ENCODE measurements around the gene MAGOH. TPM values are rescaled to one million over a fixed set of nuclear protein-coding genes. Genes with fewer than 3 reads are reported as not detected.
A peak's percentile ranks its signal among the peaks of the same experiment; 100 is the strongest.

MAGOH gene
- total and polyA plus RNA-seq, 2 donors (not counting 1 experiment from before 2014, with no cell fraction given), result 10.8 to 45.6 TPM

GRCh38 chr1:53196485-53197290 is 41.6 kb downstream of the MAGOH start, which contains the start of gene CPT2:
Gene CPT2 (plus strand): TSS chr1:53196824. CDS start chr1:53196944, 120 bp downstream.
- H3K36me3 ChIP-seq (replicated peaks in 1 of 2; ENCODE audit: control extremely low read depth in 1 of 2, control insufficient read depth in 1 of 2, extremely low read depth in 1 of 2, insufficient read depth in 2 of 2, low read length in 1 of 2), result peaks cover 0 to 15% of the 10 kb centered on the region in 2 experiments
- Mint-ChIP-seq H3K9me3 (ENCODE audit: insufficient read depth) (no peaks in the 10 kb centered on the region), H3K4me3 (peak within 1 kb of the TSS; percentile 97), H3K27ac (peak within 1 kb of the TSS; percentile 95), H3K27me3 (no peaks in the 10 kb centered on the region), H3K4me1 (peaks cover 28% of the 10 kb centered on the region)
- intact Hi-C loops (cut with micrococcal nuclease), result loop anchor here (1.0 to 2.0 kb wide), 5 partner anchors 24 to 1142 kb away; partner anchors contain the start of genes CC2D1B, CZIB, MAGOH and TXNDC12
- ATAC-seq (ENCODE audit: low read depth) (peak; percentile 99), DNase-seq (peak; percentile 88)
- H2AFZ ChIP-seq (ENCODE audit: insufficient read depth, low read depth, low read length, poor library complexity, severe bottlenecking), result peak within 1 kb of the TSS; percentile 89
- CTCF ChIA-PET, result interaction anchor here (2.3 to 3.1 kb wide), 2 partner anchors 10 to 13 kb away, joined by 10 to 27 read pairs; no protein-coding TSS in a partner anchor
- H3K4me2 ChIP-seq (replicated peaks; ENCODE audit: low read depth, low read length, poor library complexity, severe bottlenecking), result peak within 1 kb of the TSS; percentile 96
- H3K9me3 ChIP-seq (ENCODE audit: control extremely low read depth in 1 of 3, control insufficient read depth in 2 of 3, insufficient read depth in 1 of 3, low read length in 2 of 3), result no peaks in the 10 kb centered on the region
- TF ChIP-seq CTCF (IDR thresholded peaks at IDR 0.05), result no peak
- no peak for TF ChIP-seq EZH2 (IDR thresholded peaks at IDR 0.05; ENCODE audit: borderline replicate concordance, insufficient read depth, low read depth, low read length, poor library complexity, severe bottlenecking)
- no peaks in the 10 kb centered on the region for H4K20me1 ChIP-seq (ENCODE audit: control insufficient read depth, insufficient read depth, low read length, poor library complexity, severe bottlenecking)
- H3K4me1 ChIP-seq (ENCODE audit: control insufficient read depth in 2 of 2, insufficient read depth in 2 of 2, low read length in 2 of 2), result peaks cover 16 to 20% of the 10 kb centered on the region in 2 donors
- POLR2A ChIA-PET, result interaction anchor here (0.9 kb wide), 1 partner anchor 23 kb away, joined by 5 read pairs; no protein-coding TSS in a partner anchor
- WGBS (ENCODE audit: insufficient coverage), result under 1% methylated on average over 56 of the region's 57 CpGs
- H3K79me2 ChIP-seq (ENCODE audit: control insufficient read depth, insufficient read depth, low read length), result peaks cover 27% of the 10 kb centered on the region
- H3K27me3 ChIP-seq (replicated peaks in 1 of 4; ENCODE audit: control extremely low read depth in 1 of 4, control insufficient read depth in 3 of 4, insufficient read depth in 4 of 4, low read length in 3 of 4), result no peaks in the 10 kb centered on the region
- peak within 1 kb of the TSS; percentile 72 to 91 (median 76) for H3K4me3 ChIP-seq (ENCODE audit: control extremely low read depth in 1 of 5, extremely low read depth in 1 of 5, insufficient read depth in 1 of 5, low read depth in 2 of 5, low read length in 4 of 5)
- H3K9ac ChIP-seq (ENCODE audit: low read length), result peak within 1 kb of the TSS; percentile 99
- H3K27ac ChIP-seq (ENCODE audit: low read length in 2 of 2), result peak within 1 kb of the TSS; percentile 81 to 96
